Fibroblast of skin of left biceps (primary cell): ENCODE data around the gene GRM7.

Experiments
- DNase-seq, 2 experiments: peaks; one replicate each; pipeline ENCODE4 v3.0.0-alpha.2; 2013; ENCODE audit warnings: low read depth in 2 of 2

Gene GRM7

DNA sequence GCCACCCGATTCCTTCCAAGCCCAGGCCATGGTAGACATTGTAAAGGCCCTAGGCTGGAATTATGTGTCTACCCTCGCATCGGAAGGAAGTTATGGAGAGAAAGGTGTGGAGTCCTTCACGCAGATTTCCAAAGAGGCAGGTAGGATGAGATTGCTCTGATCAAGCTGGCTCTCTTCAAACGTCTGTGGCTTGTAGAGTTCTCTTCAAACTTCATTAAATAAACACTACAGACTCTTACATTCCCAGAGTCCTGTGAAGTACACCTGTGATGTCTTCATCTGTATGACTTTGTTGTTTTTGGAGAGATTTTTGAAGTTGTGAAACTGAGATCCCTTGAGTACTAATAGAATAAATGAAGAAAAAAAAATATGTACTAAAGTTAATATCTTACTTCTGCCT is 285.6 kb downstream of the GRM7 start:
- no peak for DNase-seq

DNA sequence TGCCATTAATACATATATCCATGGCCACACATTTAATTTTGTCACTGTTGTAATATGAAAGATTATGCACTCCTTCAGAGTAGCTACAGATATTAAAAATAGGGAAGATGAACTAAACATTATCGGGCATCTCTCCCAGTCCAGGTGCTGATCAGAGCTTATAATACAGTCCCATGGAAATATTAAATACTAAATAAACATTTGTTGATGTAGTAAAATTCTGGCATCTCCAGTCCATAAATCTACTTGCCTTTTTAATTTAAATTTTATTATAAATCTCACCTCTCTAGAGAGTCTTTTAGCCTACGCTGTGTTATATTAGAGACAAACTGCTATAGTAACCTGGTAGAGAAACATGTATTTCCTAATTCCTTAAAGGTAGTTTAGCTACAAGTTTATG is 297.6 kb downstream of the GRM7 start:
- no peak for DNase-seq

DNA sequence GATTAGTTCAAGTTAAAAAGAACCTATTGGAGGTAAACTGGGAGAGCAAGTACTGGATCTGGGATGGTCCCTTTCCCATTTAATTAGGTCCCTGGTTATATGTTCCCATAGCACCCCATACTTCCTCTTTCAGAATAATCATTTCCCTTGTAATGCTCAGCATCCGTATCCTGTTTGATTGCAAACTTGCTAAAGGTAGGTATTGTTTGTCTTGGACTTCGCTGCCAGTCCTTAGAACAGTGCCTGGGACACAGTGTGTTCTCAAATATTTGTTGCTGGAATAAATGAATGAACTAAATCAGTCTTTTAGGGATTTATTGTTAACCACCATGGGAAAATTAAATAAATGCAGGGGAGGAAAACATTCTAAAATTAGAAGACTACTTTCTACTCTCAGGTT is 299.8 kb downstream of the GRM7 start:
- no peak for DNase-seq

DNA sequence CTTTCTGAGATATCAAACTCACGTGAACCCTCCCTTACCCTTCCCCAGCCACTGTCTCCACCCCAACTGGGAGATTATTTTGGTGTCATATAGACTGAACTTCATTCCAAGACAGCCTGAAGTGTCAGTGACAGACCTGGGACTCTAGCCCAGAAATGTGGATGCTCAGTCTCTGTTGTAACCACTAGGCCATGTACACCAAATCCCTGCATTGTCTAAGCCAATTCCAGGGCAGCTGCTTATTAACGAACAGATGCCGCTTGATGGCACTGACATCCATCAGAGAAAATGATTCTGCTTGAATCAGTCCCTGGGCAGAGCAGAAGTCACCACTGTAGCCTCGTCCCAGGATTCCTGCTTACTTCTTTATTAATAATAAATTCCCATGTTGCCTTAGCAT is 305.5 kb downstream of the GRM7 start:
- DNase-seq = no peak

DNA sequence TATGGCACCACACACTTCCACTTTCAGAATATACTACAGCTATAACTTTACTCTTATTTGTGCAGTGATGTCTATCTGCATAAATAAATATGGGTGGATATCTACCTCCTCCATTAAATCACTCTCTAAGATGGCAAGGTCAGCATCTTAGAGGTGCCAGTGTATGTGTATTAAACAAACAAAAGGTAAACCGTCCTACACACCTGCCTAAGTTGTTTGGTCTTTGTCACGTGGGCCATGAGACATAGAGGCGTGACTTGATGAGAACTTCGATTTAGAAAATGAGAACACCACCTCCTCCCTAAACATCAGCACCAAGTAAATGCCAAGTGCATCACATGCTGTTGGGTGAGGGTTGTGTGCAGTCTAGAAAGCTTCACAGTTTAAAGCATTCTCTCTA is 310.6 kb downstream of the GRM7 start:
- no peak for DNase-seq

DNA sequence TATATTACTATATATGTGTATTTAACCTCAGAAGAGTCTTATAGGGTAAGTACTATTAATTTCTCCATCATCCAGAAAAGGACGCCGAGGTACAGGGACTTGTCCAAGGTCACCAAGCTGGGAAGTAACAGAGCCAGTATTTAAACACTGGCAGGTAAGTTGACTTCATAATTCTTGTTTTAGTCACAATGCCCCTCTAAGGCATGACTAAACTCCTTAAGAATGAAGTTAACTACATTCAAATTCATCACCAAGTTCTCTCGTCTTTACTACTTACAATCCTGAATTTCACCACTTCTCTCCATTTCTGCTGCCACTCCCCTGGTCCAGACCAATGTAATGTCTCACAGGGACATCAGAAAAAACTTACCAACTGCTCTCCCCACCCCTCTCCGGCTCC is 312.1 kb downstream of the GRM7 start:
- DNase-seq = no peak

DNA sequence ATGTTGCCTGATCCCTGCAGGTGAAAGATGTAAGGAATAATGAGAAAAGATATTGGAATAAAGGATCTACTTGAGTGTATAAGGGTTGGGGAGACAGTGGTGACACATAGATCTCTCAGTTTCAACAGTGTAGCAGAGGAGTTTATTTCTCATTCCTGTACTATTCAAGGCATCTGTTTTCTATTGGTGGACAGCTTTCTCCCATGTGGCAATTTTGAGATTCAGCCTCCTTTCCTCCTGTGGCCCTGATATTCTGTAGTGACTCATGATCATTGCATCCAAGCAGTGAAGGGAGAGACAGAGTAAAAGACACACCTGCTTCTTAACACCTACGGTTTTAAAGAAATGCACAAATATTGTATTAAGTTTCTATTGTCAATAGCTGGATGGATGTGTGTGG is 327.6 kb downstream of the GRM7 start:
- no peak for DNase-seq

DNA sequence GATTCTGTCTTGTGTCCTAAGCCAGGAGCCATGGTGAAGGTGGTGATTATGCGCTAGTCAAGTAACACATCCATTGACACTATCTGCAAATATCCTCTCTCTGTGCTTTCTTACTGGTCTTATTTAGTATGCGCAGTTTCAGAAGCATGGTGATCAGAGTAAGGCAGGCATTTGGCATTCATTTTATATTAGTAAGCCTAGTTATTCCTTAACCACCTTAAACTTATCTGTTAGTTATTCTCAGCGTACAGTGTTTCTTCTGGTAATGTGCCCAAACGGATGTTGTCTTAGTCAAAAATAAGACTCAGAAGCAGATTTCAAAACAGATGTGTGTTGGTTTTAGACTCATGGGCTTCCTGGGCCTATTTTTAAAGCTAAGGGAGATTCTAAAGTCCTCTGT is 329.2 kb downstream of the GRM7 start:
- DNase-seq = no peak

DNA sequence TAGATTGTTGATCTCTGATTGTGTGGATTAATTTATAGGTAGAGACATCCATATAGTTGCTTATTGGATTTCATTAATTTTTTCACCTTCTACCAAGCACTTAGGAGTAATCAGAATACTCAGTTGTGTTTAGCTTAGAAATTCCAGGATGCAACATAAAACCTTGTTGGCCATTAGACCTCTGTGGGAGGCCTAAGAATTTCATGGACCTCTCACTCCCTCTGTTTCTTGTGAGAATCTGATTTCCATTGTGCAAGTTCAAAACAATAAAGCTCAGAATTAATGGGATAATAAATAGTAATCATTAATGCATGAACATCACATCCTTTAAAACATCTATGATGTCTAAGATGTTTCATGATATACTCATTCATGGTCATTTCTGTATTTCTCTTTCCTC is 332.4 kb downstream of the GRM7 start:
- no peak for DNase-seq

DNA sequence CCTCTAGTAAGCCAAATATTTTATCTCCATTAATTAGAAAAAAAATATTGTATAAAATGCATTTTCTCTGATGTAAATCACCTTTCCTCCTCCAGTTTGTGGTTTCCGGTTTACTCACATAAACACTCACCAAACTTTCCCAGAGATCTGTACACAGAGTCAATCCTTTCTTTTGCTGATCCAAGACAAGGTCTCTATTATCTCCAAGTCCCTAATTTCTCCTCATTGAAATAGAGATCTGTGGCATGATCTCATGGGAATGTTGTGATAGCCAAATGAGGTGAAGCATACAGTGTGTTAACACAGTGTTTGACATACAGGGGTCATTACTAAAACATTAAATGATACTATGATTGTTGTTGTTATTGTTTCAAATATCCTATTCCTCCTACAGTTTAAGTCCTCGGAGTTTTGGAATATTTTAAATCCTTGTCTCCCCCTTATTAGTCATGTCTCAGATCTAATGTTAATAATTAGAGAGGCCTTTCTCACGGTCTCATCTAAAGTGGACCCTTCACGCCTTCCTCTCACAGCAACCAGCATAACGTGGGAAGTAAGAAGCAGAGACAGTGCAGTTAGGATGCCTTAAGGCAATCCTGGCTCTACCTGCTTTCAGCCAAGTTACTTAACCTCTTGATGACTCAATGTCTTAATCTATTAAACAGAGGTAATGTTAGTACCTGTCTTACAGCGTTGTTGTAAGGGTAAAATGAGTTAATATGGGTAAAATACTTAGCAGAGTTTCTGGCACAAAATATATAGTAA is 333.3 kb downstream of the GRM7 start:
- DNase-seq = no peak

DNA sequence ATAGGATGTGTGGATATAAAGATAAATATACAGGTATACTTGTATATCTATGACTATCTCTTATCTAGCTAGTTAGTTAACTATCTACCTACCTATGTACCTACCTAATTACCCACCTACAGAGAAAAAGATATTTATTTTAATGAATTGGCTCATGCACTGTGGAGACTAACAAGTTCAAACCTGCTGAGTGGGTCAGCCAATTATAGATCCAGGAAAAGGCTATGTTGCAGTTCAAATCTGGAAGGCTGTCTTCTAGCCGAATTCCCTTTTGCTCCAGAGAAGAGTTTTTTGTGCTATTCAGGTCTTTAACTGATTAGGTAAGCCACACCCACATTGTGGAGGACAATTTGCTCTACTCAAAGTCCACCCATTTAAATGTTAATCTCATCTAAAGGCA is 335.0 kb downstream of the GRM7 start:
- DNase-seq = no peak

DNA sequence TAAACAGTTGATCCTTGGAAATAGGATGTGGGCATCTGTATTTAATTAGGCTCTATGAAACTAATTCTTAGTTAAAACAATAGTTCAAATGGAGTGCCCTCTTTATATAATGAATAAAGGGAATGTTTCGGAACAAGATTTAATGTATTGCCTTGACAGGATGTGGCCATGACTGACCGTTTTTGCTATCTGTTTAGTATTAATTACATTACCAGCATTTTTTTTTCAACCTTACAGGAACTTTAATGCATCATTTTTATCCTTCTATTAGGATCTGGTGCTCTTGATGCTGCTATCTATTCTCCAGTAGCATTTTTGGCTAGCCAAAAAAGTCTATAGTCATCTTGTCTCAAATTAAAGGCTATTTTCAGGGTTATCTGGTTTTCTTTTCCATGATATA is 340.9 kb downstream of the GRM7 start:
- no peak for DNase-seq

DNA sequence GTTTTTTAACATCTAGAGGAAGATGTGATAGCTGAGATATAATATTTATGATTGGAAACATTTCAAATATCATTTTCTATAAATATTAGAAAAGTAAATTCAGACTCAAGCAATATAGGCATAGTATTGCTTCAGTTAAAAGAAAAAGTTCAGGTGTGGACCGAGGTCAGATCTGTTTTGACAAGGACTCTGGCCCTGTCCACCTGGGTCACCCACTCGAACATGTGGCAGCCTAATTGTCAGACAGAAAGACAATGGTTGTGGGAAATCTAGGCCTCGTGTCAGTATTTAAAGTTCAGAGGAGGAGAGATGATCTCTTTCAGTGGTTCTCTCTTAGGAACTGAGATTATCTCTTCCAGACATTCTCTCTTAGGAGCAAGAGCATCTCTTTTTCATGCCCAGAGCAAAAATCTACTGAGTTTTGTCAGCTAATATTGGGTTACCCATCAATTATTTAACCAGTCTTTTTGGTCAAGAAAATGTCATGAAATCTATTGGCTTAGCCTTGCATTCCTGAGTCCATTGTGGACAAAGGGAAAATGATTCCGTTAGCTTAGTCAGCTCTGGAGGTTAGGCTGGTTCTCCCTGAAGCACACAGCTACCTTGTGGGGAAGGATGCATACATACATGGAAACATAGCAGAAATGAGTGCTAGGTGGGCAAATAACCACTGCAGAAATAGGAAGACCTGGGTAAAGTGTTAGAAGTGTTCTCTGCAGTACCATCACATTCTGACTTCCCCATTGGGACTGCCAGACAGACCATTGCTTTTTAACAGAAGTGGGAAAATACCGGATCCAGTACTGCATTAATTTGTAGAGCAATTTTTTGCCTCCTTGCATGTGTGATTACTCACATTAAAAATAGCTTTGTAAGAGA is 343.3 kb downstream of the GRM7 start:
- no peak for DNase-seq

DNA sequence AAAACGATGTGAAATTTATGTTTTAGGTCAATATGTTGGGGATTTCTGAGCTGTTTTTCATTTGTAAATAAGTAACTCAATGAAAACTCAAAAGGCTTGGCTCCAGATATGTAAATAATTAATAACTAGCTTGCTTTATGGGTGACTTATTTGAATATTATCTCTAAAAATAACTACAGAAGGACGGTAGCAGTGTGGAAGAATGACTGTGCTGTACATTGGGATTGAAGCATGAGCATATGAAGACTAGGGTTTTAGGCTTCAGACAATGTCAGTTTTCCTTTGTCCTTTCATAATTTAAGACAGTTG is 343.9 kb downstream of the GRM7 start:
- no peak for DNase-seq

DNA sequence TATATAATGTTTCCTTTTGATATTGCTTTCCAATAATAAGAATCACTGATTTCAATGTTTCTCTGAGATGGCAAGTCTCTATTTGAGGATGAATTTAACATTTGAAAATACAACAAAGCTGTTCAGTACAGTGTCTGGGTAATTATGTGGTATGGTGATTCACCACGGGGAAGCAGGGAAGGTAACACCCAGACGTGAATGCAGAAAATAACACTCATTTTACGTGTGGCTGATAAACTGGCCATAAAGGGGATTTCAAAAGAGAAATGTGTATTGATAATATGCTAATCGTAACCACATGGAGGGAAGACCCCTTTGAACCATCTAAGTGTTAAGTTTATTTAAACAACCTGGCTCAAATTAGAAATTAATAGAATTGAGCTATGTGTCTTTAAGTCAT is 344.6 kb downstream of the GRM7 start:
- no peak for DNase-seq

DNA sequence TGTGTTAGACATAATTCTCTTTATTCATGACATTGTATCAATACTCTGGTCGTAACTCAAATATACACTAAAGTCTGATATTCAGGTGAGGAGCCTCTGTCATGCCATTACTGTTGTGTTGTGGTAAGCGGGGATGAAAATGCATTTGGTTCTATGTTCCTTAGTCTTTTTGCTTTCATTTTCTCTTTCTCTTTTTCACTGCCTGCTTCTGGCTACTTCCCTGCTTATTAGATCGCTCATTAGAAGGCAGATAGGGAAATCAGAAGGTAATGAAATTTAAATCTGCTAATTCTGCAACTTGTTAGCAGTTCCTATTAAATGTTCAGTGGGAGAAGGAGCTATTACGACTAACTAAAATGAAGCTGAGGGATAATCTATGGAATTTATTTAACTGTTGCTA is 345.0 kb downstream of the GRM7 start:
- no peak for DNase-seq

DNA sequence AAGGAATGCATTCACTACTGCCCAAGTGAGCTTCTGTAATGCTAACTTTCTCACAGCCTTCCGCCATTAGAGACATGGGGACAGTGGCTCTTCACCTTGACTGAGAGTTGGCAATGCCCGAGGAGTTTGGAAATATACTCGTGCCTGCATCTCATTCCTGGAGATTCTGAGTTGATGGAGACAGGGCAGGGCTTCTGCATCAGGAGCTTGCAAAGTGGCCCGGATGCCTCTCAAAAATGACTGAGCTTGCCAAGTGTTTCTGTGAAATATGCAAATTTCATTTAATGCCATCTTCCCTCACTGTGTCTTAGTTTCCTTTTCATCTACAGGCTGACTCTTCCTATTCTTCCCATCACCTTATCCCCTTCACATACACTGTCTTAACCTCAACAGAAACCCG is 346.2 kb downstream of the GRM7 start:
- DNase-seq = no peak

DNA sequence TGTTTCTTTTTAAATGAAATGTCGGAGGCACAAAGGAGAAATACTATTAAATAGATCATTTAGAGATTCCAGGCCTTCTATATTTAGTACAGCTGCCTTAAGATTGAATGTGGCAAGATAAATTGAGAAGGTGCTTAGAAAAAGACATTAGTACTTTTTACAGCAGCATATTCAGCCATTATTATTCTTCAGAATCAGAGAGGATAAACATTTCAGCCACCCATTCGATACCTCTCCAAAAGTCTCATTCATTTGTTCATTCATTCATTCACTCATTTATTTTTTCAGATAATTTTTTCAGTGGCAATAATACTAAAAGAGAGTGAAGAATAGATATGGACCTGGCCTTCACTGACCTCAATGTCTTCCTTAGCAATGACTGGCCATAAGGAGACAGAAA is 347.0 kb downstream of the GRM7 start:
- DNase-seq = no peak

DNA sequence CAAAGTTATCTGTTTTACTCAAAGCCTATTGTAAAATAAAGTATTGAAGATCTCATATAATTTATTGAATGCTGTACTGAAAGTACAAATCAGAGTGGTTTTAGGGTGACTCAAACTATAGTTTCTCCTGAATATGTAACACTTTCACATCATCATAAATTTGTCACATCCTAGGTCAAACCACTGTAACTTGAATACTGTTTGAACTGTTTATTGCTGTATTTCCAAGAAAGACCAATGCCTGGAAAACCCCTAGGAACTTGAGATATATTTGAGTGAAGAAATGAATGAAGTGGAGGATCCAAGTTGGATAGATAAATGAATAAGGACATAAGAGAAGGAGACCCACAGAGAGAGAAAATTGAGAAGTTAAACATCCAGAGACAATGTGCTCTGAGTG is 348.2 kb downstream of the GRM7 start:
- DNase-seq = no peak

DNA sequence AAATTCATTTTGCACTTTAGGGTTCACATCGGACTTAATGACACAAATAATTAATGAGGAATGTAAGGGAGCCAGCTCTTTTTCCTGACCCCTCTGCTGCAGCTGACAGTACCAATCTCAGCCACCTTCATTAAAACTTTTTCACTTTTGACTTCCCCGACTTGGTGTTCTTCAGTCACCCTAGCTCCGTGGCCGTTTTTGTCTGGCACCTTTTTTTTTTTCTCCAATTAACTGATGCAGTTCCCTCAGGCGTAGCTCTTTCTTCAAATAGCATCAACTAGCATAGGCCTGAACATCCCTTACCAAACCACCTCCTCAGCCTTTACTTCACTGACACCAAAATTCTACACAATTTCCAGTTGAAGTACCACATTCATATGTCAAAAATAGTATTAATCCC is 350.8 kb downstream of the GRM7 start:
- DNase-seq = no peak

DNA sequence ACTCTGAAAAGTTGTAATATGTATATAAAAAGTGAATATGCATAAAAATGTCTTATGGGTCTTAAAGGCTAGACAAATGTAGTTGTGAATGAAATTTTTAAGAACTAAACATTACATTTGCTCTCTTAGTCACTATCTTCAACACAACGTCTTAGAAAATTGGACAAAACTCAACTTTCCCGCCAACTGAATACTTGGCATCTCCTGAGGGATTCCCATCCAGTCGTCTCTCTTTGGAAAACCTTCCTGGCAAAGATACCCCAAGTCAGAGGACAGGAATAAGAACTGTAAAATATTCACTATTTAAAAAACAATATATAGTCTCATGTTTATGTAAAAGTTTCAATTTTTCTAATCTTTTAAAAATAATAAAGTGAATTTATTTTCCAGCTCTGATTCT is 354.8 kb downstream of the GRM7 start:
- DNase-seq = no peak

DNA sequence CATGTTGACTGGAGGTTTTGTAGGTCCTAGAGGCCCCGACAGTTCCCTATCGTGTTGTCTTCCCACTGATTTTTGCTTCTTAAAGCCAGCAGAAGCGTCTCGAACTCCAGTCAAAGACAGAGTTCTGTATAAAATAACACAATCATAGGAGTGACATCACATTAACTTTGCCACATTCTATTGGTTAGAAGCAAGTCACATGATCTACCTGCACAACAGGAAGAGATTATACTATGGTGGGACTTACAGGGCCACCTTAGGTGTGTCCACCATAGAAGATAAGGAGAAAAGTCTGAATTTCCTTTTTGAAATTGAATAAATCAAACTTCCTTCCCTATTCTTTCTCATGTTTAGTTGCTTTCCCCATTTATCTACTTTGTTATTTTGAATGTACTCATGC is 365.5 kb downstream of the GRM7 start:
- DNase-seq = no peak

DNA sequence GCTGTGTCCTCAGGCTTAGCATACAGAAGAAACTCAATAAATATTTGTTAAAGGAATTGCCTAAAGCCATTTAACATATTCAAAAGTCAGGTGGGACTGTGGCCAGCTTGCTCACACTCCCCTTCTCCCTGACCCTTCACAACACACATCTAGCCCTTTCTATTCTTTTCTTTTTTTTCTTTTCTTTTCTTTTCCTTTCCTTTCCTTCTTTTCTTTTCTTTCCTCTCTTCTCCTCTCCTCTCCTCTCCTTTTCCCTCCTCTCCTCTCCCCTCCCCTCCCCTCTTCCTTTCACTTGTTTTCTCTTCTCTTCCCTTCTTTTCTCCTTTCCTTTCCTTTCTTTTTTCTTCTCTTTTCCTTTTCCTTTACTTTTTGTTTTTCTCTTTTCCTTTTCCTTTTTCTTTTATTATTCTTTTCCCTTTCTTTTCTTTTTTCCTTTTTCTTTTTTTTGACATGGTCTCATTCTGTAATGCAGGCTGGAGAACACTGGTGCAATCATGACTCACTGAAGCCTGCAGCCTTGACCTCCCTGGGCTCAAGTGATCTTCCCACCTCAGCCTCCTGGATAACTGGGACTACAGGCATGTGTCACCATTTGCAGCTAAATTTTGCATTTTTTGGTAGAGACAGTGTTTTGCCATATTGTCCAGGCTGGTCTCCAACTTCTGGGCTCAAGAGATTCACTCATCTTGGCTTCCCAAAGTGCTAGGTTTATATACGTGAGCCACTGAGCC is 377.8 kb downstream of the GRM7 start:
- no peak for DNase-seq
